BJ (cell line): ENCODE measurements around the gene SLC4A5. TPM values are rescaled to one million over a fixed set of nuclear protein-coding genes. Genes with fewer than 3 reads are reported as not detected.

Source experiments
- CTCF ChIA-PET: fragments of 350-600 bp; formaldehyde crosslinking; extraction: SDS; loops from one replicate; lab custom pipeline; 2021; ENCODE audit warnings: antibody characterized with exemption, inconsistent platforms; lab: Yijun Ruan, JAX
- POLR2A ChIA-PET: fragments of 300-600 bp; sonication (Branson Sonifier 250); formaldehyde crosslinking; extraction: SDS; loops from one replicate; lab custom pipeline; 2021; ENCODE audit warnings: antibody characterized with exemption; lab: Charles Lee
- DNase-seq: peaks from one replicate; pipeline ENCODE4 v3.0.0-alpha.2; 2011; ENCODE audit warnings: low read depth
- H3K27me3 ChIP-seq: 2 replicates; pipeline ENCODE4 v1.6.0; 2011; ENCODE audit warnings: low read length; ENCODE audit not compliant: control insufficient read depth, insufficient read depth
- H3K36me3 ChIP-seq: 2 replicates; pipeline ENCODE4 v1.5.1; 2011; ENCODE audit warnings: low read length; ENCODE audit not compliant: control insufficient read depth, insufficient read depth
- H3K4me3 ChIP-seq: 2 replicates; pipeline ENCODE4 v1.5.1; 2011; ENCODE audit warnings: low read depth, mild to moderate bottlenecking, control low read depth, low read length
- polyA plus RNA-seq: library from polyadenylated mRNA; depleted of rRNA; stranded (reverse); fragments of >200 nt; gene quantifications from 2 replicates; pipeline ENCODE4 v1.2.3, GENCODE V29; 2011
- TF ChIP-seq, protein P1 (sequence below): IDR thresholded peaks from 2 replicates; pipeline ENCODE4 v1.5.1; 2011; ENCODE audit warnings: low read depth, mild to moderate bottlenecking, control low read depth, inconsistent platforms, low read length, moderate library complexity; ENCODE audit not compliant: insufficient read depth

The SLC4A5 gene
- polyA plus RNA-seq, 1 experiment, result 0.07 TPM

GRCh38 chr2:74297950-74298349 lies 45.3 kb downstream of the SLC4A5 start:
- CTCF ChIA-PET, result no interaction called here
- DNase-seq, result no peak

DNA sequence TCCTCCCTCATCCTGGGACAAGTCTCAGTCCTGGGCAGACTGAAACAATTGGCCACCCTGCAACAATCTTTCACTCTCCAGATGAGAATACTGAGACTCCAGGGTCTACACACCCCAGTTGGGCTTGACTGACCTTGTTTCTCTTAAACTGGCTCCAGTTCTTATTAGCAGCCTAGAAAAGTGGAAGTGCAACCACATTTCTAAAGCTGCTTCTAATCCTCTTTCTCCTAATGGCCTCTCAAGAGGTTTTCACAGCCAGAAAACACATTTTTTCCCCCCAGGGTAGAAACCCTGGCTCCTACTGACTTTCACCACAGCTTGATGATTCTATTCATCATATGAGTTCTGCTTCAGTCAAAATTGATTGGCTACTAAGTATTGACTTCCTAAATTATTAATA lies 45.8 kb downstream of the SLC4A5 start:
- POLR2A ChIA-PET, result no interaction called here
- no peak overlapping the region for H3K4me3 ChIP-seq
- CTCF ChIA-PET, result no interaction called here
- TF ChIP-seq, protein P1, sequence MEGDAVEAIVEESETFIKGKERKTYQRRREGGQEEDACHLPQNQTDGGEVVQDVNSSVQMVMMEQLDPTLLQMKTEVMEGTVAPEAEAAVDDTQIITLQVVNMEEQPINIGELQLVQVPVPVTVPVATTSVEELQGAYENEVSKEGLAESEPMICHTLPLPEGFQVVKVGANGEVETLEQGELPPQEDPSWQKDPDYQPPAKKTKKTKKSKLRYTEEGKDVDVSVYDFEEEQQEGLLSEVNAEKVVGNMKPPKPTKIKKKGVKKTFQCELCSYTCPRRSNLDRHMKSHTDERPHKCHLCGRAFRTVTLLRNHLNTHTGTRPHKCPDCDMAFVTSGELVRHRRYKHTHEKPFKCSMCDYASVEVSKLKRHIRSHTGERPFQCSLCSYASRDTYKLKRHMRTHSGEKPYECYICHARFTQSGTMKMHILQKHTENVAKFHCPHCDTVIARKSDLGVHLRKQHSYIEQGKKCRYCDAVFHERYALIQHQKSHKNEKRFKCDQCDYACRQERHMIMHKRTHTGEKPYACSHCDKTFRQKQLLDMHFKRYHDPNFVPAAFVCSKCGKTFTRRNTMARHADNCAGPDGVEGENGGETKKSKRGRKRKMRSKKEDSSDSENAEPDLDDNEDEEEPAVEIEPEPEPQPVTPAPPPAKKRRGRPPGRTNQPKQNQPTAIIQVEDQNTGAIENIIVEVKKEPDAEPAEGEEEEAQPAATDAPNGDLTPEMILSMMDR, result no peak
- H3K36me3 ChIP-seq, result no peaks in the 10 kb centered on the region; the same call in 1 of the 2 replicates
- no peak for DNase-seq
- no peaks in the 10 kb centered on the region for H3K27me3 ChIP-seq

More at GRCh38 chr2:74297950-74298349, 45.3 kb downstream of the SLC4A5 start:
- no peak overlapping the region for H3K4me3 ChIP-seq
- H3K27me3 ChIP-seq, result no peaks in the 10 kb centered on the region
- TF ChIP-seq, protein P1, result no peak
- no peaks in the 10 kb centered on the region; the same call in 1 of the 2 replicates for H3K36me3 ChIP-seq
- POLR2A ChIA-PET, result no interaction called here

DNA sequence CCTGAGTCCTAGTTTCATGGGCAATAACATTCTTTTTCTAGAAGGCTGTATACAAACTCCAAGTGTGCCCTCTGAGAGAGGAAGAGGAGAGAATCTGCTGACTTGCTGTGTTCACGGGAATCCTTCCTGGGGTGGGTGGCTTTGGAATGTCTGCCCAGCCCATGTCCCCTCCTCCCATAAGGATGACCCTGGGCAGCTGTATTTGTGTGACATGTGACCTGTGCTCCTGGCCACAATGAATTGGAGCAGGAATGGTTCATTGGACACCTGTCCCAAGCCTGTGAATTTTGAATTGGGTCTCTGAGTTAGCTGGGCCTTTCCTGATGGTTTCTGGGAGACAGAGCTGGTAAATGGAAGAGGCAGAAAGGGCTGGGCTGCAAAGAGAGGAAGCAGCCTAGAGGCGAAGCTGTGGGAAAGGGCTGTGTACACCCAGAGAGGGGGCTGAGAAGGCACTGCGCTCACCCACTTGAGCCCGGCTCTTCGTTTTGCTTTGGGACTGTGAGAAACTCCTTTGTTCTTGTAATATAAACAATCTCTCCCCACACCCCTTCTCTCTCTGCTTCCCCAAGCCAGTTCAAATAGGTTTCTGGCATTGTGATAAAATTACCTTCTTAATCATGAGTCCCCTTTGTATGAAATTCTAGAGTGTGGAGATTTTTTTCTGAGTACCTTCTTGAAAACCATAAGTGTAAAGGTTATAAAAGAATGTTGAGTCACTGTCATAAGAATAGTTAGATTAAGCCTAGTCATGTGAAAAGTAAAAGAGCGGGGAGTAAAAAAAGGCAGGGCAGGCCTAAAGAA lies 49.8 kb downstream of the SLC4A5 start:
- TF ChIP-seq, protein P1, result no peak
- ChIA-PET POLR2A (no interaction called here), CTCF (interaction anchor here (1.2 to 1.8 kb wide), 2 partner anchors 21 to 42 kb away, joined by 3 to 4 read pairs; no protein-coding TSS in a partner anchor)
- Histone ChIP-seq H3K27me3 (no peaks in the 10 kb centered on the region), H3K36me3 (no peaks in the 10 kb centered on the region), H3K4me3 (no peak overlapping the region)
- no peak for DNase-seq

GRCh38 chr2:74292751-74293150 lies 50.5 kb downstream of the SLC4A5 start:
- TF ChIP-seq, protein P1, result no peak
- H3K36me3 ChIP-seq, result no peaks in the 10 kb centered on the region
- CTCF ChIA-PET, result interaction anchor here (1.2 to 1.8 kb wide), 2 partner anchors 21 to 42 kb away, joined by 3 to 4 read pairs; no protein-coding TSS in a partner anchor
- no peak overlapping the region for H3K4me3 ChIP-seq
- H3K27me3 ChIP-seq, result no peaks in the 10 kb centered on the region
- POLR2A ChIA-PET, result no interaction called here
- no peak for DNase-seq

DNA sequence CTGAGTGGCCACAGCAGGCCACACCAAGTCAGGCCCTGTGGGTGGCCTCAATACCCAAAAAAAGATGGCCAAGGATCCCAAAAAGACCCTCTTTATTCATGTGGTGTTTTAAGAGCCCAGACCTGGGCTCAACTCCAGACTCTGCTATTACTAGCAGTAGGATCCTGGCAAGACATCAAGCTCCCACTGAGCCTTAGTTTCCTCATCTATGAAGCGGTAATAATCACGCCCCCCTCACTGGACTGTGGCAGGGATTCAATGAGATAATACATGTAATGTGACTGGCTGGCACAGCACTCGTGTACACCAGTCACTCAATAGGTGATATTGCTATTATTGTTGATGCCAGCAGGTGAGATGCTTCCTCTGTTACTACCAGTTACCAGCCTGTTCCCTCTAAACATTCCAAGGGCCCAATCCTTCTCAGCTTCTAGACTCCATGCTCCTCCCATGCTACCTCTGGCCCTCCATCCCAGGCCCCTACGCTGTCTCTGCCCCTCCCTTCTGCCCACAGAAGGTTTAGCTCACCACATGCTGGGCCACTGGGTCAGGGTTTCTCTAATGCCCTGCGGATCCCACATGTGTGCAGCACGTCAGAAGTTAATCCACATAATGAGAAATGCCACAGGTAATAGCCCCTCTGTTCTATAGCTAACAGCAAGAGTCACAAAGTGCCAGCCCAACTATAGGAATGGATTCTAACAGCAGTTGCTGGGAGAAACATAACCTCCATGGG lies 51.2 kb downstream of the SLC4A5 start:
- no peak for DNase-seq
- Histone ChIP-seq H3K36me3 (no peaks in the 10 kb centered on the region), H3K27me3 (no peaks in the 10 kb centered on the region), H3K4me3 (no peak overlapping the region)
- TF ChIP-seq, protein P1, result no peak
- CTCF ChIA-PET, result interaction anchor here (1.2 to 1.8 kb wide), 2 partner anchors 22 to 43 kb away, joined by 3 to 4 read pairs; no protein-coding TSS in a partner anchor
- POLR2A ChIA-PET, result no interaction called here
